GM12878 (cell line): ENCODE data around the gene DPP9. TPM values are rescaled to one million over a fixed set of nuclear protein-coding genes. Genes with fewer than 3 reads are reported as not detected.

Experiments
- ATAC-seq: fragments of 200-7000 bp; cut with Tn5 transposase; 3 replicates; pipeline ENCODE4 v1.9.1; 2020; ENCODE audit warnings: mild to moderate bottlenecking, moderate library complexity
- BruUV-seq: library from RNA; stranded (reverse); fragments of 400-500 nt; replicated peaks from 2 replicates; lab custom pipeline; 2021; lab: Mats Ljungman, UMichigan
- CTCF ChIA-PET: fragments of 300-600 bp; sonication (Branson Sonifier 250); formaldehyde crosslinking; extraction: SDS; loops from one replicate; lab custom pipeline; 2021; ENCODE audit warnings: inconsistent platforms; lab: Yijun Ruan, JAX
- POLR2A ChIA-PET: fragments of 350-600 bp; formaldehyde crosslinking; extraction: SDS; loops from one replicate; lab custom pipeline; 2021; ENCODE audit warnings: inconsistent platforms; lab: Charles Lee
- RAD21 ChIA-PET: fragments of 300-600 bp; sonication (Branson Sonifier 250); formaldehyde crosslinking; loops from one replicate; lab custom pipeline; 2023; ENCODE audit warnings: antibody characterized with exemption; ENCODE audit not compliant: unreplicated experiment; lab: Charles Lee
- SMC1A ChIA-PET: fragments of 300-600 bp; sonication (Branson Sonifier 250); formaldehyde crosslinking; loops from one replicate; lab custom pipeline; 2023; ENCODE audit not compliant: unreplicated experiment, uncharacterized antibody; lab: Charles Lee
- DNase-seq: peaks from one replicate; pipeline ENCODE4 v3.0.0-alpha.2; 2011; ENCODE audit warnings: low read depth, low spot score
- FAIRE-seq: peaks from 3 replicates; lab custom pipeline; 2011; peaks lifted over from hg19 to GRCh38; lab: Jason Lieb, UNC
- H2AFZ ChIP-seq: 2 replicates; pipeline ENCODE4 v1.6.0; 2011; ENCODE audit warnings: low read depth, low read length, control low read depth; ENCODE audit not compliant: control insufficient read depth
- H3K27ac ChIP-seq: 2 replicates; pipeline ENCODE4 v1.5.1; 2011; ENCODE audit warnings: control low read depth; ENCODE audit not compliant: control insufficient read depth, insufficient read depth
- H3K27me3 ChIP-seq, 2 experiments: replicated peaks in 1 of 2; 2 replicates each; pipeline versions ENCODE4 v1.6.0 to v1.6.1; 2011; ENCODE audit warnings: low read length in 1 of 2; ENCODE audit not compliant: control insufficient read depth in 2 of 2, insufficient read depth in 2 of 2
- H3K36me3 ChIP-seq, 2 experiments: 2 replicates each; pipeline ENCODE4 v1.5.1; 2011; ENCODE audit warnings: low read length in 1 of 2; ENCODE audit not compliant: control insufficient read depth in 2 of 2, insufficient read depth in 2 of 2
- H3K4me1 ChIP-seq: 2 replicates; pipeline ENCODE4 v1.6.1; 2011; ENCODE audit warnings: mild to moderate bottlenecking, low read length, moderate library complexity, mixed read lengths; ENCODE audit not compliant: control insufficient read depth, insufficient read depth
- H3K4me2 ChIP-seq: 2 replicates; pipeline ENCODE4 v1.6.0; 2011; ENCODE audit warnings: control low read depth; ENCODE audit not compliant: control insufficient read depth, insufficient read depth
- H3K4me3 ChIP-seq: fragments of 200-600 bp; sonication (generic); 2 replicates; pipeline ENCODE4 v1.5.1; 2016
- H3K79me2 ChIP-seq: 2 replicates; pipeline ENCODE4 v1.6.0; 2011; ENCODE audit warnings: low read length; ENCODE audit not compliant: control insufficient read depth, insufficient read depth
- H3K9ac ChIP-seq: 2 replicates; pipeline ENCODE4 v1.8.0; 2011; ENCODE audit warnings: low read length, control low read depth, mixed read lengths; ENCODE audit not compliant: control insufficient read depth, insufficient read depth
- H3K9me3 ChIP-seq: replicated peaks from 3 replicates; pipeline ENCODE4 v1.5.1; 2011; ENCODE audit warnings: mild to moderate bottlenecking, low read length; ENCODE audit not compliant: control insufficient read depth, insufficient read depth
- H4K20me1 ChIP-seq: 2 replicates; pipeline ENCODE4 v1.6.0; 2011; ENCODE audit not compliant: control insufficient read depth, insufficient read depth
- BACH1 ChIP-seq: fragments of 450-650 bp; IDR thresholded peaks from 2 replicates; pipeline ENCODE4 v1.6.1; 2017; ENCODE audit warnings: mild to moderate bottlenecking, borderline replicate concordance
- CEBPZ ChIP-seq: fragments of 150-350 bp; IDR thresholded peaks from 2 replicates; pipeline ENCODE4 v1.6.1; 2016; ENCODE audit warnings: low read depth, low read length
- NFYA ChIP-seq: IDR thresholded peaks from 2 replicates; pipeline ENCODE4 v1.6.1; 2011; ENCODE audit warnings: low read depth, mild to moderate bottlenecking, low read length, improper control_type of control experiment, borderline replicate concordance
- NFYB ChIP-seq: IDR thresholded peaks from 2 replicates; pipeline ENCODE4 v1.6.1; 2011; ENCODE audit warnings: low read depth, mild to moderate bottlenecking, low read length, improper control_type of control experiment, moderate library complexity; ENCODE audit not compliant: insufficient read depth
- PBX3 ChIP-seq: IDR thresholded peaks from 2 replicates; pipeline ENCODE4 v1.6.1; 2011; ENCODE audit warnings: mild to moderate bottlenecking, low read depth, low read length, moderate library complexity; ENCODE audit not compliant: insufficient replicate concordance
- TCF12 ChIP-seq: IDR thresholded peaks from 2 replicates; pipeline ENCODE4 v1.6.1; 2011; ENCODE audit warnings: low read depth, mild to moderate bottlenecking, low read length
- TCF7 ChIP-seq: IDR thresholded peaks from 2 replicates; pipeline ENCODE4 v1.6.1; 2014; ENCODE audit warnings: antibody characterized with exemption, borderline replicate concordance
- ZNF592 ChIP-seq: fragments of 450-650 bp; IDR thresholded peaks from 2 replicates; pipeline ENCODE4 v1.6.1; 2017; ENCODE audit warnings: mild to moderate bottlenecking, moderate library complexity
- WGBS: methylation state at CpG from one replicate; pipeline ENCODE4 v1.1.6; 2016; ENCODE audit warnings: low lambda C conversion rate; ENCODE audit not compliant: insufficient replicate concordance, insufficient coverage; ENCODE audit errors: missing lambda C conversion rate; 5-methylcytosine and 5-hydroxymethylcytosine counted together
- in situ Hi-C: fragments of 300-500 bp; cut with MboI; formaldehyde crosslinking; loops from 9 replicates; pipeline ENCODE4 v1.14.3; 2018; ENCODE audit warnings: mixed read lengths
- intact Hi-C: fragments of 100-400 bp; cut with micrococcal nuclease; formaldehyde crosslinking; loops from one replicate; pipeline ENCODE4 v1.14.2; 2022; ENCODE audit not compliant: unreplicated experiment
- polyA plus RNA-seq, 11 experiments: library from polyadenylated mRNA; depleted of rRNA in 4 of 11; unstranded in 6 of 11; stranded (reverse) in 5 of 11; fragments of >200 nt; fragmentation: Nextera tagmentation in 4 of 11; fragmentation: Illumina TruSeq in 1 of 11; extraction: Ambion mirVana in 4 of 11; extraction: Trizol in 1 of 11; gene quantifications; 1 replicate in 1 of 11; 2 replicates in 10 of 11; pipeline versions ENCODE4 v1.2.1 to v1.2.3, GENCODE V29; 2011 to 2016; ENCODE audit warnings: inconsistent platforms in 2 of 11, missing spikeins in 2 of 11, low read depth in 1 of 11
- total RNA-seq, 4 experiments: library from RNA; depleted of rRNA in 3 of 4; stranded (reverse); fragments of >200 nt in 3 of 4; fragmentation: Illumina TruSeq in 1 of 4; extraction: Trizol in 1 of 4; gene quantifications; 2 replicates each; pipeline versions ENCODE4 v1.2.1 to v1.2.3, GENCODE V29; 2013 to 2021

The DPP9 gene
- total and polyA plus RNA-seq, 10 of the 15 experiments (the other 5 are each of a cell fraction or from before 2014, with no cell fraction given): 0.64 to 58.6 (median 27.6) TPM

- in situ Hi-C loops (no loop called here), intact Hi-C loops (no loop called here)
- H3K36me3 ChIP-seq: no peaks in the 10 kb centered on the region; a peak in 1 of 4 replicates
- SMC1A ChIA-PET: no interaction called here
- no peak overlapping the region for H3K4me2 ChIP-seq
- H4K20me1 ChIP-seq: no peaks in the 10 kb centered on the region
- no peak for FAIRE-seq
- H3K9ac ChIP-seq: no peak overlapping the region
- POLR2A ChIA-PET: interaction anchor here (0.5 kb wide), 1 partner anchor 111 kb away, joined by 4 read pairs; no protein-coding TSS in a partner anchor
- ATAC-seq: no peak
- WGBS: 75% methylated on average over 4 of the region's 4 CpGs
- no peak overlapping the region for H3K27ac ChIP-seq
- peaks cover 6% of the 10 kb centered on the region for H3K79me2 ChIP-seq
- DNase-seq: no peak
- H3K4me3 ChIP-seq: no peak overlapping the region
- no TSS peak for BruUV-seq
- CTCF ChIA-PET: interaction anchor here (0.7 kb wide), 1 partner anchor 11 kb away, joined by 3 read pairs; no protein-coding TSS in a partner anchor
- no peak overlapping the region for H2AFZ ChIP-seq
- peaks cover 13% of the 10 kb centered on the region; the same call in 1 of the 2 replicates for H3K4me1 ChIP-seq
- no peaks in the 10 kb centered on the region for H3K9me3 ChIP-seq
- RAD21 ChIA-PET: no interaction called here
- no peak for TF ChIP-seq BACH1
- no peaks in the 10 kb centered on the region for H3K27me3 ChIP-seq
These were observed 77.9 kb downstream of the DPP9 start for GRCh38 chr19:4645718-4646117.

- 83% methylated on average over 3 of the region's 6 CpGs for WGBS
- H4K20me1 ChIP-seq: no peaks in the 10 kb centered on the region
- CTCF ChIA-PET: no interaction called here
- peak overlapping the region; percentile 17; the same call in 1 of the 2 replicates for H3K4me2 ChIP-seq
- no TSS peak for BruUV-seq
- no peak for DNase-seq
- SMC1A ChIA-PET: no interaction called here
- in situ Hi-C loops (no loop called here), intact Hi-C loops (no loop called here)
- ATAC-seq: no peak
- POLR2A ChIA-PET: no interaction called here
- H3K9ac ChIP-seq: no peak overlapping the region
- no peaks in the 10 kb centered on the region for H3K36me3 ChIP-seq
- FAIRE-seq: no peak
- peaks cover 14% of the 10 kb centered on the region for H3K4me1 ChIP-seq
- H3K9me3 ChIP-seq: no peaks in the 10 kb centered on the region
- no peak overlapping the region for H2AFZ ChIP-seq
- peaks cover 19% of the 10 kb centered on the region for H3K79me2 ChIP-seq
- no peak overlapping the region for H3K4me3 ChIP-seq
- no peaks in the 10 kb centered on the region for H3K27me3 ChIP-seq
- no peak overlapping the region for H3K27ac ChIP-seq
- RAD21 ChIA-PET: no interaction called here
- no peak for TF ChIP-seq NFYB
- no peak for TF ChIP-seq PBX3
- TF ChIP-seq TCF7: no peak
- no peak for TF ChIP-seq TCF12
- TF ChIP-seq NFYA: no peak
- TF ChIP-seq CEBPZ: no peak
- no peak for TF ChIP-seq ZNF592
These were observed 81.0 kb downstream of the DPP9 start for GRCh38 chr19:4642625-4643024.
